IPS DF 19.7 (cell line): Measurements from ENCODE around the gene ATG16L1.

Source experiments
- DNase-seq: peaks from one replicate; pipeline ENCODE4 v3.0.0-alpha.2; 2013; ENCODE audit warnings: low read depth, low spot score

The ATG16L1 gene

DNA sequence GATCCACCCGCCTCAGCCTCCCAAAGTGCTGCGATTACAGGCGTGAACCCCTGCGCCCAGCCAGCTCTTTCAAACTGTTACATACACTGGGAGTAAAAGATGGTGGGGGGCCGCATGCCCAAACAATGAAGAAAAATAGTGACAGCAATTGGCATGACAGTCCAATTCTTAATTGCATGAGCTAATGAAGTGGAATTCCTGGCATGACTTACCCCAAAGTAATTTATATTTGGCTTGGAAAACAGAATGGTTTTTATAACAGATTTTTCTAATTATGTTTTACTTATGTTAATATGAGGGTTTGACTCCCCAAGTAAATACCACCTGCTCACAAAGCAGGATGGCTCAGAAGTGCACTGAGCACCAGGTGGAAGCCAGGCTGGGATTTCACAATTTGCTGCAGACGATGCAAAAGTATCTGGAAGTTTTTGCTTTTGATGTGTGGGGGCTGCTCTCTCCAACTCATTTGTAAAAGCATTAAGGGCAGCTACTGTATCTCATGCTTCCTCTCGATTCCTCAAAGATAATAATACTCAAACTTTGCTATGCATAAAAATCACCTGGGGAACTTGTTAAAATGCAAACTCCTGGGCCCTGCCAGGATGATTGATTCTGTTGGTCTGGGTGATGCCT is 24.0 kb upstream of the ATG16L1 start:
- DNase-seq = no peak

GRCh38 chr2:233228376-233228775 is 23.1 kb upstream of the ATG16L1 start:
- no peak for DNase-seq

DNA sequence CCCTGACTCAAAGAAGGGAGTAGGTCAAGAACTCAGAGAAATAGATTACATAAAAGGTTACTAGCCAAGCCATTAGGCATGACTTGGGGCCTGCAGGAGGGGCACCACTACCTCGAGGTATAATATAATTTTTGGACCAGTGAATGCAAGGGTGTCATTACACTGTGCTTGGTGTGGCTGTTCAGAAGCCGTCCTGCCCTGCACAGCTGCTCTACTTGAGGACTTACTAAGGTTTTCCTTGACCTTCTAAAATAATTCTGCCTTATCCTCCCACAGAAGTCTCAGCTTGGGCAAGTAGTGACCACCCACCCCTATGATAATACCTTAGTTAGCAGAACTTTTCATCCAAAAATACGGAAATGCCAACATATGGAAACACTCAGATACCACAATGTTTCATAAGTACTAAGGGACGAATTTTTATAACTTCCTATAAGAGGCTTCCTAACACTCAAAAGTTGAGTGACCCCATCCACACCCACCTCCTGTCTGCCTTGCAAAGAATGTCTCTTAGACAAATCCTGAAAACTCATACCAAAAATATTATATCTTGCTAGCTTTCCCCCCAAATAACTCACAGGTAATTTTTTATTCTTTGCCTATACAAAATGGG is 17.7 kb upstream of the ATG16L1 start:
- no peak for DNase-seq

- no peak for DNase-seq
Measured at GRCh38 chr2:233234264-233234663, 17.2 kb upstream of the ATG16L1 start.

- no peak for DNase-seq
Measured at GRCh38 chr2:233234996-233235395, 16.5 kb upstream of the ATG16L1 start.

DNA sequence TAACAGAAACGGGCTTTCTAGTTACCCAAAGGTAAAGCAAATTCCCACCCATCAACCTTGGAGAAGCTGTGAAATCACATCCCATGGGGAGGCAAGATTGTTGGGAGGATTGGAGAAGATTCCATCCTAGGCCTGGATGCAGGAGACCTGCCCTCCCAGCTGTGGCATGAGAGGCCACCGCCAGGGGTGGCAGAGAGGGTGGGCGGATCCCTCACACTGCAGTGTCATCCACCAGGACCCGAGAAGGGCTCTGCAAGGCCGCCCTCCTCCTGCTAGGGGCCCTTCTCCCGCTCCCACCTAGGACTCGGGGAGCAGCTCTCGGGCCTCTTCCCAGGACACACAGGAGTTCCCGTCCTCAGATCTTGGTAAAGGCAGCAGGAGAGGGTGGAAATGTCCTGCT is 15.5 kb upstream of the ATG16L1 start:
- DNase-seq = no peak

DNA sequence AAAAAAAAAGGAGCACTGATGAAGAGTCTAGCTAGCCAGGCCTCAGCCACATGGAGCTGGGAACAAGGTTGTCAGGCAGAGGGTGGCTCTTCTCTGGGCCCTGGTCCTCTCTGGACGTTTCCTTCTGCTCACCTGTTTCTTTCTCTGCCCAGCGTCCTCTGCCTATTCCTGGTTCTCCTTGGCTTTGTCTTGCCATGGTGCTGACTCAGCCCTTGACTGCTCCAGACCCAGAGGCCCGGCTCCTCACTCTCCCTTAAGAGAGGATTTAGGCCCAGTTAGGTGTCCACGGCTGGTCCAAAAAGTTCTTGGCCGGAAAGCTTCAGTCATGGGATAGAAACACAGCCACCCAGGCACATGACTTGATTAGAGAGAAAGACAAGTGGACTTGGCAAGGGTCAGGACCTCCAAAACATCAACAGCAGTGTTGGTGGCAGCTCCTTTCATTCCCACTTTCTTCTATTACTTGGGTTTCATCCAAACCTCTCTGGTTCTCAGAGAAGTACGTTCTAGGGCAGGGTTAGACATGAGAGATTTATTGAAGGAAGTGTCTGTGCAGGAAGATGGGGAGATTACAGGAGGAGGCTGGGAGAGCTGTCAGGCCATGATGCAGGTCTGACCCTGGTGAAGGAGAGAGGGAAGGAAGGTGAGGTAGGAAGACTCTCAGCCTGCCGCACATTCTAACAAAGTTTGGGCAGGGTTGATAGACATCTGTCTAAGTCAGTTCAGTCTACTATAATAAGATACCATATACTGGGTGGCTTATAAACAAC is 14.5 kb upstream of the ATG16L1 start:
- no peak for DNase-seq

DNA sequence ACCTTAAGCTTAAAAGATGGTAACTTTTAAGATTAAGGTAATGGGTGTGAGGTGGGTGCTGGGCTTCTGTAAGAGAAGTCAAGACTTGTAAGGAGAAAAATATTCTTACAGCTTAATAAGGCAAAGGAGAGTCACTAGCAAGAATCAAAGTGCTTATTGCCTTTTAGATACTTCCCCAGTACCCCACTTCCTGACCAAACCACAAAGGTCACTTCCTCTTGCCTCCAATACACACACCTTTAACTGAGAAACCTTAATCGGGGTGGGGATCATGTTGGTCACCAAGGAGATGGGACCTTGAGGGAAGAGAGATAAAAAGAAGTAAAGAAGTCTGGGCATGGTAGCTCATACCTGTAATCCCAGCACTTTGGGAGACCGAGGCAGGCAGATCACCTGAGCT is 10.6 kb upstream of the ATG16L1 start:
- no peak for DNase-seq

GRCh38 chr2:233241803-233242202 is 9.7 kb upstream of the ATG16L1 start:
- DNase-seq = no peak

DNA sequence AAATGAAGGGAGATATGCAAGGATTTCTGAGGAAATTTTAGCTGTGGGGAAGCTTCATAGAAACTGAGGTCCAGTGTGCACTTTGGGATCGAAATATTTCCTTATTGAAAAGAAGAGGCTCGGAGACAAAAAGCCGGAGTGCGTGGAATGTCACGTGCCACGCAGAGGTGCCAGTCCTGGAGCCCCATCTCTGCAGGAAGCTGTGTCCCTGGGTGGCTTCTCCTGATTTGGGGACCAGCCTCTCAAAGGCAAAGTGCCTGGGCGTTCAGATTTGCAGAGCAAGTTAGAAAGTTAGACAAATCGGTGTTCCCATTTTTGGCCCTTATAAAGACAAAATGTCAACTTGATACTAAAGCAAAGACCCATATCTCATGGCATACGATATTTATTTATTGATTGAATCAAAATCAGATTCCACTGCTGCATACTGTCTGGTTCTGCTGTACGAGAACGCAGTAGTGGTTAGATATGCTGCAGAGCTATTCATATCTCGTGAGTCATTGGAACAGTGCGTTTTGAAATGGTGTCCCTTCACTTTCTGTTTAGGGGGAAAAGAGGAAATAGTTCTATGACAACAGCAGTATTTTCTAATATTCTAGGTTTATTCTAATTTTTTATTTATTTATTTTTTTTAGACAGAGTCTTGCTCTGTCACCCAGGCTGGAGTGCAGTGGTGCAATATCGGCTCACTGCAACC is 9.1 kb upstream of the ATG16L1 start:
- no peak for DNase-seq

DNA sequence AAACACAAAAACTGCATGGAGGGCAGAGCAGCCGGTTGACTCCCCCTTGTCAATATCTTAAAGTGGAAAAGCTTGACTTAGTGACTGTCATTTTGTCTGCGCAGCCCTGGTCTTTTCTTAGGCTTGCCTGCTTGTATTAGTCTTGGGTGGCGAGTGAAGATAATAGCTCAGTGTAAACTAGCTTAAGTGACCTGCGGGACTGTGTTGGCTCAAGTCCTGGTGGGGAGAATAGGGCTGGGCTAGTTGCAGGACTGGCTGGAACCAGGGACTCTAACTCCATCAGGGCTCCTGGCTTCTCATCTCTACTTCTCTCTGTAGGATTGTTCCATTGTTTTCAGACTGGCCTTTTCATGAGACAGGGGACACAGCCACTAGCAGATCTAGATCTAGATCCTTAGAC is 8.1 kb upstream of the ATG16L1 start:
- no peak for DNase-seq

GRCh38 chr2:233244818-233245217 is 6.7 kb upstream of the ATG16L1 start:
- no peak for DNase-seq

DNA sequence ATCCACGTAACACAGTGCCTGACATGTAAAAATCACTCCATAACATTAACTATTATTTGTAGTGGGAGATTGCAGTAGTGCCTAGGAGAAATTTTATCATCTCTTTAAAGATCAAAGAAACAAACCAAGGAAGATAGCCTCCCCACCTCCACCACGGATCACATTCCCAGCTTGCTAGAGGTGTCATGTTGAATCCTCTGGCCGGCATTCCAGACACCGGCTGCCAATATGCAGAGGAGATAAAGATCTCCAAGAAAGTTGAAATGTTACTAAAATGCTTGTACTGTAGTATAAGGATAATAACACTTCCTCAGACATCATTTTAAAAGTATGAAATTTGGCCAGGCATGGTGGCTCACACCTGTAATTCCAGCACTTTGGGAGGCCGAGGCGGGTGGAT is 6.1 kb upstream of the ATG16L1 start:
- DNase-seq = no peak

- no peak for DNase-seq
Measured at GRCh38 chr2:233247116-233247515, 4.4 kb upstream of the ATG16L1 start.

- no peak for DNase-seq
Measured at GRCh38 chr2:233247744-233248143, 3.7 kb upstream of the ATG16L1 start.

DNA sequence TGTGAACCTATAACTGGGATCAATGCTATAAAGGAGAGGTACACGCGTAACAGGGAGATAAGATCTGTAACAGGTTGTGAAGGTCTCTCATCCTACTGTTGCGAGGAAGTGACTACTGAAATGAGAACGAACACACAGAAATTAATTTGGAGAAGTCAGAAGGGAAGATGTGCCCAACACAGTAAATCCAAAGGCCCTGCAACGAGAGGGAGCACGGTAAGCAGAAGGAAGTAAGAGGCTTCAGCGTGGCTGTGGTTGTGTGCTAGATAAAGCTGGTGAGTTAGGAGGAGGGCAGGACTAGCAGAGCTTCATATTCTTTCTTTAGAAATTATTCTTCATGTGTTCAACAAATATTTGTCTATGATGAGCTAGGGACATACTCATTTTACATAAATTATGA is 2.5 kb upstream of the ATG16L1 start:
- DNase-seq = no peak

- no peak for DNase-seq
Measured at GRCh38 chr2:233250568-233250967, 905 bp upstream of the ATG16L1 start.

DNA sequence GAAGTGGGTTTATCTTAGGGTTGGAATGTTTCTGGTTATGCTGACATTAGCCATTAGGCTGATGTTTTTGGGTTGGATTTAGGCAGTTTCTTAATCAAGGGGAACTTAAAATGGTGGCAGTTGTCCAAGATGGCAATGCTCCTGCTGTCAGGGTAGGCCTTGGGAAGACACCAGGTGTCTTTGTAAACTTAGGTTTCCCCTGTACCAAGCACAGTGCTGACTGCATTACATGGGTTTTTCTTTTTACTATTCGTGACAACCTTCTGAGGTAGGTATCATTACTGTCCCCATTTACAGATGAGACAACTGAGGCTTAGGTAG is 528 bp upstream of the ATG16L1 start:
- no peak for DNase-seq

DNA sequence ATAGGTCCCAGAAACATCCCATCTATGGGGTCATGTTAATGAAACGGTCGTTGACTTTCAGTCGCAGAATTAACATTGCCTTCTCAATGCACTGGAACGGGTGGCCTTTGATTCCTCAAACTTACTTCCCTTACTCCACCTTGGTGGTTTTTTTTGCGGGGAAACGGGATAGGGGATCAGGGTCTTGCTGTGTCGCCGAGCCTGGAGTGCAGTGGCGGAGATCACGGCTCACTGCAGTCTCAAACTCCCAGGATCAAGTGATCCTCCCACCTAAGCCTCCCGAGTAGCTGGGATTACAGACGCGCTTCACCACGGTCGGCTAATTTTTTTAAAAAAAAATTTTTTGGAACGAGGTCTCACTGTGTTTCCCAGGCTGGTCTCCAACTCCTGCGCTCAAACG is 754 bp downstream of the ATG16L1 start:
- DNase-seq = no peak

DNA sequence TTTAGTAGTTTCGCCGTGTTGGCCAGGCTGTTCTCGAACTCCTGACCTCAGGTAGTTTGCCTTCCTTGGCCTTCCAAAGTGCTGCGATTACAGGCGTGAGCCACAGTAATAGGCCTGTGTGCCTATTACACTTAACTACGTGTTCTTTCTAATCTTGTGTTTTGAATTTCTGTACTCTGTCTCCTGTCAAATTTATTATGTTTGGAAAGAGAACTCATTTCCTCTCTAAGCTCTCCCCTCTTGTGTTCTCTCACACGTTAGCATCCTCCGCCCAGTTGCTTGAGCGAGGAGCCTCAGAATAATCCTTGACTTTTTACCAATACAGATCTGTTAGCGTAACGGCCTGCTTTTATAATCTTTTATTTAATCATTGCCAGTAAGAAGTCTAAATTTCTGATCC is 3.7 kb downstream of the ATG16L1 start:
- no peak for DNase-seq

DNA sequence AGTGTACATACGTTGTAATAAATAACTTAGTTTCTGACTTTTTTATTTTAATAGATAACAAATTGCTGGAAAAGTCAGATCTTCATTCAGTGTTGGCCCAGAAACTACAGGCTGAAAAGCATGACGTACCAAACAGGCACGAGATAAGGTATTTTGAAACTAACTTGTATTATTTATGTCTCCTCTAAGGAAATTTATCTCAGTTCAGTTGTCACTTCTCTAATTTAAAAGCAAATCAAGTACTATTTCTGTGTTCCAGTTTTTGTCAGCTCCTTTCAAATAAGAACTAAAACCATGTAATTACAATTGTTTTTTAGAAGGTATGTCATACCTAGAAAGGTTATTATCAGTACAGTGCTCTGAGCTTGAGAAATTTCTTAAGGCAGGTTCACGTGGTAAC is 4.6 kb downstream of the ATG16L1 start:
- no peak for DNase-seq

- DNase-seq = no peak
Measured at GRCh38 chr2:233258211-233258610, 6.7 kb downstream of the ATG16L1 start.

GRCh38 chr2:233259730-233260129 is 8.3 kb downstream of the ATG16L1 start:
- no peak for DNase-seq
